Iris pigment epithelial cell (primary cell): ENCODE results near the gene ACRV1.
A peak's percentile ranks its signal among the peaks of the same experiment; 100 is the strongest.
"Not testable (repeated sequence)": the region's sequence is repeated elsewhere in the genome, so short reads cannot be mapped to it uniquely, and the experiment has no call there.

Experiments used
- DNase-seq: peaks from one replicate; pipeline ENCODE4 v3.0.0-alpha.2; 2011; ENCODE audit warnings: low read depth

Gene ACRV1

GRCh38 chr11:125680747-125681146 lies at the start of gene ACRV1:
Gene ACRV1, minus strand, starts transcription at chr11:125680847. Its CDS starts 67 bp downstream, at chr11:125680780.
- no peak for DNase-seq

DNA sequence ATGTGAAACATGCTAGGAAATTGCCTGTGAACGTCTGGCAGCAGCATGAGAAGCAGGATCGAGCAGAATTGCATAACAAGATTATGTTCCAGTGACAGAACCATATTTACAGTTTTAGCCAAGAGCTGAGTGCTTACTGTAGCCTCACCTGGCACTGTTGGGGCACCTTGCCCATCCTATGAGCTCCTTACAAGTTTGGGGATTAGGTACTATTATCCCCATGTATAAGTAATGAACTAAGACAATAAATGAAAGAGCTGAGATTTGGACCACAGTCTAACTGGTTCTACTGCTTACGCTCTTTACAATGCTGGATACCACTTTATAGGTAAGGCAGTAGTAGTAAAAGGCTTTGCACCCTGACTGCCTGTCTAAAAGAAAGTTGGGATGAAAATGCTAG lies 48.3 kb upstream of the ACRV1 start:
- no peak for DNase-seq

GRCh38 chr11:125724125-125724524 lies 43.5 kb upstream of the ACRV1 start:
- peak; percentile 47 for DNase-seq

DNA sequence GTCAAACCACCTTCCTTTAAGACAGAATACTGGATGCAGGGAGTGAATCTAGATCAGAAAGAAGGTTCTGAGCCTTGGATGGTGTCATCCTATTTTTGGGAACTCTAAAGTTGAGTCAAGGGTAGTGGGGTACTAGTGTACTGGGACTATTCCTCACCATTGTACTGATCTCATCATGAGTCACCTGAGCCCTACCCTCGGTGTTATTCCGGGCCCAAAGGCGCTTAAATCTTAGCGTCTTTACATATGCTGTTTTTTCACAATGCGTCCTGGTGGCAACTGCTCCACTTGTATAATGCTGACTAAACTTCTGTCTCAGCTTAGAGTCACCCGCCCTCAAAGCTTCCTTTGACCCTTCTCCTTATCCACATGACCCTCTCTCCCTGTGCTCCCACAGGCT lies 40.1 kb upstream of the ACRV1 start:
- DNase-seq = no peak

DNA sequence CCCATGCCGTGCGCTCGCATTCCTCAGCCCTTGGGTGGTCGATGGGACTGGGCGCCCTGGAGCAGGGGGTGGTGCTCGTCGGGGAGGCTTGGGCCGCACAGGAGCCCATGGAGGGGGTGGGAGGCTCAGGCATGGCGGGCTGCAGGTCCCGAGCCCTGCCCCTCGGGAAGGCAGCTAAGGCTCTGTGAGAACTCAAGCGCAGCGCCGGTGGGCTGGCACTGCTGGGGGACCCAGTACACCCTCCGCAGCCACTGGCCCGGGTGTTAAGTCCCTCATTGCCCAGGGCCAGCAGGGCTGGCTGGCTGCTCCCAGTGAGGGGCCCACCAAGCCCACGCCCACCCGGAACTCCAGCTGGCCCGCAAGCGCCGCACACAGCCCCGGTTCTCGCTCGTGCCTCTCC lies 24.0 kb upstream of the ACRV1 start:
- DNase-seq = not testable (repeated sequence)

DNA sequence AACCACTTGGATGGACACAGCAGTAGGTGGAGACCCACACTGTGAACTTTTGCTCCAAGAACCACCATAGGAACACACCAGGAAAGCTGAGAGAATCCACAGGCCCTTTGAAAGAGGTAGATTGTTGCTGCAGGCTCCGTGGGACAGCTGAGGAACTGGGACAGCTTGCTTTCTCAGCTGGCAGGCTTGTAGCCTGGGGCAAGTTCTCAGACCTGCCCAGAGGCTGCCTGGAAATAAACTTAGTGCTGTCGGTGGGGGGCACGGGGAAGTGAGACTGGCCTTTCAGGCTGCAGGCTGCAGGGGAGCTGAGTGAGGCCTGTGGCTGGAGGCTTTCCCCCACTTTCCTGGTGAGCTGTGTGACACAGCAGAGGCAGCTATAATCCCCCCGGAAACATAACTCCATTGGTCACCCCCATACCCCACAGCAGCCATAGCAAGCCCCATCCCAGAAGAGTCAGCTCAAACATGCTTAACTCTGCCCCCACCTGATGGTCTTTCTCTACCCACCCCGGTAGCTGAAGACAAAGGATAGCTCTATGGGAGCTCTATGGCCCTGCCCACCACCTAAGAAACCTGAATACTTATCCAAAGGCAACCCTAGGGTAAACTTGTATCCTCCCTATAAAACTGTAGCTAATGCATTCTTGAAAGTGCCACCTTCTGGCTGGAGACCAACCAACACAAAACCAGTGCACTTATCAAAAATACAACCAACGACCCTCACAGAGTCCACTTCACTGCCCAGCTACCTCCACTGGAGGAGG lies 21.4 kb upstream of the ACRV1 start:
- no peak for DNase-seq

GRCh38 chr11:125701018-125701610 lies 20.5 kb upstream of the ACRV1 start:
- DNase-seq = no peak

GRCh38 chr11:125694951-125695350 lies 14.3 kb upstream of the ACRV1 start:
- no peak for DNase-seq

GRCh38 chr11:125692887-125693286 lies 12.2 kb upstream of the ACRV1 start:
- DNase-seq = no peak

GRCh38 chr11:125690006-125690405 lies 9.4 kb upstream of the ACRV1 start:
- DNase-seq = no peak

DNA sequence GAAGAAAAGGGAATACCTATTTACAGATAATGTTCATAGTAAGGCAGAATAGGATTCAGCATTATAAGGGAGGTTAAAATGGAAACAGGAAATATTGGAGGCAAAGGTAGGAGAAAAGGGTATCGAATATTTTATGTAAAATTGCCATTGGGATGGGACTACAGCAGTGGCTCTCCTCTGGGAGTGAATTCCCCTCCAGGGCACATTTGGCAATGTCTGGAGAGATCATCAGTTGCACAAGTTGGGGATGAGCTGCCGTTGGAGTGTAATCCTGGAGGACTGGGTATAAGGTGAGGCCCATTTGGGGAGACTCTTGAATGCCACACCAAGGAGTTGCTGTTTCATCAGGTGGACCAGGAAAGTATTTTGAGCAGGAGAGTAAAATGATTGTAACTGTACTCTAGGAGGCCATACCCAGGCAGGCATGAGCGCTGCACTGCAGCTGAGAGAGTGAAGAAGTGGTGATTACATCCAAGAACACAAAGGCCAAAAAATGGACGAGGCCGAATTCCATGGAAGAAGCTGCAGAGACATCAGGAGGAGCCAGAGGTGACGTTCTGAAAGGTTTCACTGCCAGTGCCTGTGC lies 8.7 kb upstream of the ACRV1 start:
- no peak for DNase-seq

GRCh38 chr11:125688632-125689031 lies 8.0 kb upstream of the ACRV1 start:
- DNase-seq = no peak

DNA sequence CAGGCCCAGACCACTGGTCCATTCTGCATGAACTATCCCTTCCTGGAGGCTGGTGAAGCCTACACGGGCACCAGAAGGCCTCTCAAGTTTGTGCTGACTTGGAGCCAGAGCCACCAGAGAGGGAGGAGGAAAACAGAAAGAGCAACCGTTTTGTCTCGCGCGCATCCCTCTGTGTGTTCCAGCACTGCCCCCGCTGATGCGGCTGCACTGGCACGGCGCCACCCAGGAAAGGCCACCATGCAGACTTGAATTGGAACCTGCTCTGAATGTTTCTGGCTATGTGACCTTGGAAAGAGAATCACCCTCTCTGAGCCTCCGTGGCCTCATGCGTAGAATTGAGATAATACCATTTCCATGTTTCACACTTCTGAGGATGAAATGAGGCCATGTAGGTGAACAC lies 7.4 kb upstream of the ACRV1 start:
- no peak for DNase-seq

DNA sequence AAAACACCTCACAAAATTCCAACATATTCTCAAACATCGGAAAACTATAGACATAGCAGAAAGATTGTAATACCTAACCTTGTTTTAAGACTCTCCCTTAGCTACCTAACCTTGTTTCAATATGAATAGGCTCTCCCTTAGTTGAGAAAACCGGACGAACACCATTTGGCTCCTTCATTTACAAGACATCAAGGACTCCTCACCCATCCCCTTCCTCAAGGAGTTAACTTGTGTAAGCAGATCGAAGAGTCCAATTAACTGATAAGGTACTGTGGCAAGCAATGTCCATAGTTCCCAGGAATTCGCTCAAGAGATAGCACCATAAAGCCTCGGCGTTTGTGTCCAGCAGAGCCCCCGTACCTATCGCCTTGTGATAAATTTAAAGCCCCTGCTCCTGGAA lies 4.6 kb upstream of the ACRV1 start:
- no peak for DNase-seq

DNA sequence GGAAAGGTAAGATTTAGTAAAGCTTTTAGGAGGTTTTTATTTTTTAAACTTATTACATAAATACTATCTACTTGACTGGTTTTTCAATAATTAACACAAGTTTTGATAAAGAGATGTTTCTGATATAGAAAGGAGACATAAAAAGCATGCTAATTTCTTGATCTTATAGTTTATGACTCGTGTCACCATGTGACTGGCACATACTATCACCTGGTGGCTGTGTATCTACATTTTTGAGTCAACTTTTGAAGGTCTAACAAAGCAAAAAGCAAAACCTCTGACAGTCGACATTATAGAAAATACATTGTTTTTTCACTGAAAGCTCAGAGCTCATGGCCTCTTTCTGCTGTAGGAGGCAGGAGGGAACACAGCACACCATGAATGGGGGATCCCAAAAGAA lies 810 bp downstream of the ACRV1 start:
- DNase-seq = no peak

- DNase-seq = no peak
These were observed 1.2 kb downstream of the ACRV1 start for GRCh38 chr11:125679397-125679796.

- DNase-seq = peak; percentile 30
These were observed 5.5 kb downstream of the ACRV1 start for GRCh38 chr11:125675196-125675595.

DNA sequence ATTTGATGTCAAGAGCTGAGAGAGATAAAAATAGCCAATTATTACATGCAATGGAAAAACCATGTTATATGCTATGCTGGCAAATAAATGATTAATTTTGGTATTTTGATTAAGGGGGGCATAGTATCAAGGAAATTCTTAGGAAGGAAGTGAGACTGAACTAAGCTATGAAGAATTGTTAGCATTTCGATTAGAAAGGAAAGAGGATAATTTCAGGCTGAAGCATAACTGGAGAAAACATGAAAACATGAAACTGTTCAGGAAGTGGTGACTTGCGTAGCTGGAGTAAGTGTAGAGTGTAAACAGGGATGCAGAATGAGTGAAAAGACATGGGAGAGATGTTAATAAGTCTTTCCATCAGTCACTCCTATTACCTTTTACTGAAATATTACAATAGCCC lies 6.4 kb downstream of the ACRV1 start:
- no peak for DNase-seq

DNA sequence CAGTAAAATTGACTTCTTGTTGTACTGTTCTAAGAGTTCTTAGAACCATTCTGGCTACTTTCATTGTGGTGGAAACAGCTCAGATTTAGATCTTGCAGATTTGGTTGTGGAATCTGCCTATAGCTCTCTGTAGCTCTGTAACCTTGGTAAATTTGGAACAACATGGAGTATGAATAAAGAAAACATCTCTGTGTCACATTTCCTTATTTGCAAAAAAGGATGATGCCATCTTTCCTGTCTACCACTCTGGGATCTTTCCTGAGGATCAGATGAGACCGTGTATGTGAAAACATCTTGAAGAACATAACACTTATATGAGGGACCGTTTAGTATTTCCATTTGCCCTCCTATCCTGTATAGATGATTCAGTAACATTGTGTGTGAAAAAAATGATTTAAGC lies 9.1 kb downstream of the ACRV1 start:
- no peak for DNase-seq

DNA sequence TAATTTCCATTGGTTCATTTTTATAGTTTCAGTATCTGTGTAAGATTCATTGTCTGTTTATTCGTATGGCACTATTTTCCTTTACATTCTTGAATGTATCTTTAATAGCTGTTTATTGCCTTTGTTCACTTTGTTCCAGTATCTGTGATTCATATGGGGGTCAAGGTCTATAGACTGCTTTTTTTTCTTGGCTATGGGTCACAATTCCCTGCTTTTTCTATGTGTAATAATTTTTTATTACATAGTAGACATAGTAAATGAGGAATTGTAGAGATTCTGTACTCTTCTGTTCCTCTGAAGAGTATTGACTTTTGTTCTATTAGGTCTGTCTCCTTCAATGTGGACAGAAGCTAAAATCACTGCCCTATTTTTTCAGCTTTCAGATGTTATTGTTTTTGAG lies 10.5 kb downstream of the ACRV1 start:
- DNase-seq = no peak

- no peak for DNase-seq
These were observed 13.5 kb downstream of the ACRV1 start for GRCh38 chr11:125667151-125667550.

DNA sequence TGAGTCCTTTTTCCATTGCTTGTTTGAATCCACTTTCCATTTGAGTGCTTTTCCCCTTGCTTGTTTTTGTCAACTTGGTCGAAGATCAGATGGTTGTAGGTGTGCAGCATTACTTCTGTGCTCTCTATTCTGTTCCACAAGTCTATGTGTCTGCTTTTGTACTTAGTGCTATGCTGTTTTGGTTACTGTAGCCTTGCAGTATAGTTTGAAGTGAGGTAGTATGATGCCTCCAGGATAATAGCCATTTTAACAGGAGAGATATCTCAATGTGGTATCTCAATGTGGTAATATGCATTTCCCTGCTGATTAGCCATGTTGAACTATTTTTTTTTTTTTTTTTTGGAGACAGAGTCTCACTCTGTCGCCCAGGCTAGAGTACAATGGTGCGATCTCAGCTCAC lies 16.7 kb downstream of the ACRV1 start:
- peak; percentile 28 for DNase-seq

GRCh38 chr11:125662689-125663088 lies 18.0 kb downstream of the ACRV1 start:
- no peak for DNase-seq
